Measurements from ENCODE around the gene RNF183.
"Not testable (repeated sequence)": the region's sequence is repeated elsewhere in the genome, so short reads cannot be mapped to it uniquely, and the experiment has no call there.

RNF183 gene

DNA sequence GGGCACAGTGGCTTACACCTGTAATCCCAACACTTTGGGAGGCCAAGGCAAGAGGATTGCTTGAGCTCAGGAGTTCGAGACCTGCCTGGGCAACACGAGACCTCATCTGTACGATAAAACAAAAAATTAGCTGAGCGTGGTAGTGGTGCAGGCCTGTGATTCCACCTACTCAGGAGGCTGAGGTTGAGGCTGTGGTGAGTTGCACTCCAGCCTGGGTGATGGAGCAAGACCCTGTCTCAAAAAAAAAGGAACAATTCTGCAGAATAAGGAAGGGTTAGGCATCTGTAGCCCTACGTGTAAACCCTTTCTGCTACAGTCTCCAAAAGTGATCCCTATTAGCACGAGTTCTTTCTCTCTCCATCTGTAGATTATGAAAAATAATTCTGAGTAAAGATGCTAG is 47.7 kb downstream of the RNF183 start:
- TF ChIP-seq, protein P1, sequence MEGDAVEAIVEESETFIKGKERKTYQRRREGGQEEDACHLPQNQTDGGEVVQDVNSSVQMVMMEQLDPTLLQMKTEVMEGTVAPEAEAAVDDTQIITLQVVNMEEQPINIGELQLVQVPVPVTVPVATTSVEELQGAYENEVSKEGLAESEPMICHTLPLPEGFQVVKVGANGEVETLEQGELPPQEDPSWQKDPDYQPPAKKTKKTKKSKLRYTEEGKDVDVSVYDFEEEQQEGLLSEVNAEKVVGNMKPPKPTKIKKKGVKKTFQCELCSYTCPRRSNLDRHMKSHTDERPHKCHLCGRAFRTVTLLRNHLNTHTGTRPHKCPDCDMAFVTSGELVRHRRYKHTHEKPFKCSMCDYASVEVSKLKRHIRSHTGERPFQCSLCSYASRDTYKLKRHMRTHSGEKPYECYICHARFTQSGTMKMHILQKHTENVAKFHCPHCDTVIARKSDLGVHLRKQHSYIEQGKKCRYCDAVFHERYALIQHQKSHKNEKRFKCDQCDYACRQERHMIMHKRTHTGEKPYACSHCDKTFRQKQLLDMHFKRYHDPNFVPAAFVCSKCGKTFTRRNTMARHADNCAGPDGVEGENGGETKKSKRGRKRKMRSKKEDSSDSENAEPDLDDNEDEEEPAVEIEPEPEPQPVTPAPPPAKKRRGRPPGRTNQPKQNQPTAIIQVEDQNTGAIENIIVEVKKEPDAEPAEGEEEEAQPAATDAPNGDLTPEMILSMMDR (IDR thresholded peaks at IDR 0.05; ENCODE audit: unreplicated experiment in 3 of 3), result no peak
- Mint-ChIP-seq H3K9me3 (peaks cover 2% of the 10 kb centered on the region), H3K27me3 (ENCODE audit: low read depth) (no peaks in the 10 kb centered on the region), H3K27ac (no peak overlapping the region), H3K36me3 (ENCODE audit: low read depth) (peaks cover 39% of the 10 kb centered on the region), H3K4me1 (no peaks in the 10 kb centered on the region), H3K4me3 (no peak overlapping the region)

DNA sequence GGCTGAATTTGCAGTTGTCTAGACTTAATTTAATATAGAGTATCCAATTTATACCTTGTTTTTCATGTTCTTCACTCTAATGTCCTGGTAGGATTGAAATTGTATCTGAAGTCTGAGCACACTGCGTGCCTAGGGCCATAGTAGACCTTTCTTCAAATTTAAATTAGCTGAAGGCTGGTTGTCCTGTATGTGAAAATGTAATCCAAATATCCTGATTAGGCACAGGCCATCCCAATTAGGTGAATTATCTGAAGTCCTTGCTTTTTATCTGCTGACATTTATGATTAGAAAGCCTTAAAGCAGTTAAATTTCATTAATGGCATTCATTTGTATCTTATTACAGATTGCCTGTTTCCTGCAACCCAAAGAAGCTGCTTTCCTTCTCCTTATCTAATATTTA is 48.2 kb downstream of the RNF183 start:
- no peak overlapping the region for H3K27ac Mint-ChIP-seq
- TF ChIP-seq, protein P1 (IDR thresholded peaks at IDR 0.05; ENCODE audit: unreplicated experiment in 3 of 3), result no peak
- peaks cover 2% of the 10 kb centered on the region for H3K9me3 Mint-ChIP-seq
- H3K36me3 Mint-ChIP-seq (ENCODE audit: low read depth), result peaks cover 35% of the 10 kb centered on the region
- H3K27me3 Mint-ChIP-seq (ENCODE audit: low read depth), result no peaks in the 10 kb centered on the region
- no peaks in the 10 kb centered on the region for H3K4me1 Mint-ChIP-seq
- H3K4me3 Mint-ChIP-seq, result no peak overlapping the region

DNA sequence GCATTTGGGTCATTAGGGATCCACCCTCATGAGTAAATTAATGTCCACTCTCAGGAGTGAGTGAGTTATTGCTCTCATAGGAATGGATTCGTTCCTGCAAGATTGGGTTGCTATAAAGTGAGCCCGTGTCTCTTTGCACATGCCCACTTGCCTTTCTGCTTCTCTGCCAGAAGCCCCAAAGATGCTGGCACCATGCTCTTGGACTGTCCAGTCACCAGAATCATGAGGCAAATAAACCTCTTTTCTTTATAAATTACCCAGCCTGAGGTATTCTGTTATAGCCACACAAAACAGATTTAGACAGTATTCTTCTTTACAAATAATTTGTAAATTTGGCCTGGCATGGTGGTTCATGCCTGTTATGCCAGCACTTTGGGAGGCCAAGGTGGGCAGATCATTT is 52.4 kb downstream of the RNF183 start:
- no peaks in the 10 kb centered on the region for H3K27me3 Mint-ChIP-seq (ENCODE audit: low read depth)
- TF ChIP-seq, protein P1 (IDR thresholded peaks at IDR 0.05; ENCODE audit: unreplicated experiment in 3 of 3), result no peak
- no peak overlapping the region for H3K4me3 Mint-ChIP-seq
- peaks cover 28% of the 10 kb centered on the region for H3K36me3 Mint-ChIP-seq (ENCODE audit: low read depth)
- no peak overlapping the region for H3K27ac Mint-ChIP-seq
- no peaks in the 10 kb centered on the region for H3K4me1 Mint-ChIP-seq
- peaks cover 6% of the 10 kb centered on the region for H3K9me3 Mint-ChIP-seq

DNA sequence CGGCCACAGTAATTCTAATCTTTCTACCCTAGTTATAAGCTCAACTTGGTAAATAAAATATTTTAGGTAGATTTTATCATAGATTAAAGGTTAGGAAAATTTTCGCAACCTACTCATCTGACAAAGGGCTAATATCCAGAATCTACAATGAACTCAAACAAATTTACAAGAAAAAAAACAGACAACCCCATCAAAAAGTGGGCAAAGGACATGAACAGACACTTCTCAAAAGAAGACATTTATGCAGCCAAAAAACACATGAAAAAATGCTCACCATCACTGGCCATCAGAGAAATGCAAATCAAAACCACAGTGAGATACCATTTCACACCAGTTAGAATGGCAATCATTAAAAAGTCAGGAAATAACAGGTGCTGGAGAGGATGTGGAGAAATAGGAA is 53.5 kb downstream of the RNF183 start:
- H3K36me3 Mint-ChIP-seq (ENCODE audit: low read depth), result peaks cover 28% of the 10 kb centered on the region
- H3K4me1 Mint-ChIP-seq; H3K9me3 Mint-ChIP-seq; H3K4me3 Mint-ChIP-seq; H3K27me3 Mint-ChIP-seq (ENCODE audit: low read depth); H3K27ac Mint-ChIP-seq: not testable (repeated sequence)

DNA sequence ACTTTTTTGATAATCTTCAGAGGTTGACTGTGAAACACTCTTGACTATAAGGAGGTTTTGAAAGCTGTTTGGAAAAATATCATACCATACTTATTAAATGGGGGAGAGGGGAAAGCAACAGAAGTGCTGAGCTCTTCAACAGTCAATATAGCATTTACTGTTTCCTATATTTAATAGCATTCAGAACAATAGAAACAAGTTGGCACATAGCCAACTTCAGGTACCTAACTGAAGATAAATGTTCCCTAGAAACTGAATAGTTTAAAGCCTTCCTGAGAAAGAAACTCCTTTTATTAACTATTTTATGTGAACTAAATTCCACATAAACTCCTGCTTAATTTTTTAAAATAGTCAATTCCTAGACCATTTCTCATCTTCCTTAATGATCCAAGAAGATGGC is 55.5 kb downstream of the RNF183 start:
- peaks cover 25% of the 10 kb centered on the region for H3K36me3 Mint-ChIP-seq (ENCODE audit: low read depth)
- peaks cover 6% of the 10 kb centered on the region for H3K9me3 Mint-ChIP-seq
- no peaks in the 10 kb centered on the region for H3K27me3 Mint-ChIP-seq (ENCODE audit: low read depth)
- no peaks in the 10 kb centered on the region for H3K4me1 Mint-ChIP-seq
- H3K4me3 Mint-ChIP-seq, result no peak overlapping the region
- TF ChIP-seq, protein P1 (IDR thresholded peaks at IDR 0.05; ENCODE audit: unreplicated experiment in 3 of 3), result no peak
- no peak overlapping the region for H3K27ac Mint-ChIP-seq
